AG09319 (cell line): Measurements from ENCODE around the gene S100A14.
"Not testable (repeated sequence)": the region's sequence is repeated elsewhere in the genome, so short reads cannot be mapped to it uniquely, and the experiment has no call there.

Source experiments
- DNase-seq: peaks from one replicate; pipeline ENCODE4 v3.0.0-alpha.2; 2010; ENCODE audit warnings: low read depth; ENCODE audit errors: extremely low read depth
- TF ChIP-seq, protein P1 (sequence below): IDR thresholded peaks from 2 replicates; pipeline ENCODE4 v1.5.1; 2011; ENCODE audit warnings: low read depth, mild to moderate bottlenecking, inconsistent platforms, low read length, moderate library complexity

The S100A14 gene

DNA sequence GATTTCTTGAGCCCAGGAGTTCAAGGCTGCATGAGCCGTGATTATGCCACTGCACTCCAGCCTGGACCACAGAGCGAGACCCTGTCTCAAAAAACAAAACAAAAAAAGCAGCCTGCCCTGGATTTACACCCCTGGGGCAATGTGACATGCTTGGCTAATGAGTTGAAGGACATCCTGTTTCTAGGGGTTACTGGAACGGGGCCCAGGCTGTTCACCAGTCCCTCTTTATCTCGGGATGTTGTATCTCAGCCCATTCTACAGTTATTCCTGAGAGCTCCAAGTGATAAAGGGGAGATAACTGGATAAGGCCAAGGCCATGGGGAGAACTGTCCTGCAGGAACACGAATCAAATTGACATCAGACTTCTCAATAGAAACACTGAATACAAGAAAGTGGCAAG is 28.8 kb downstream of the S100A14 start:
- TF ChIP-seq, protein P1, sequence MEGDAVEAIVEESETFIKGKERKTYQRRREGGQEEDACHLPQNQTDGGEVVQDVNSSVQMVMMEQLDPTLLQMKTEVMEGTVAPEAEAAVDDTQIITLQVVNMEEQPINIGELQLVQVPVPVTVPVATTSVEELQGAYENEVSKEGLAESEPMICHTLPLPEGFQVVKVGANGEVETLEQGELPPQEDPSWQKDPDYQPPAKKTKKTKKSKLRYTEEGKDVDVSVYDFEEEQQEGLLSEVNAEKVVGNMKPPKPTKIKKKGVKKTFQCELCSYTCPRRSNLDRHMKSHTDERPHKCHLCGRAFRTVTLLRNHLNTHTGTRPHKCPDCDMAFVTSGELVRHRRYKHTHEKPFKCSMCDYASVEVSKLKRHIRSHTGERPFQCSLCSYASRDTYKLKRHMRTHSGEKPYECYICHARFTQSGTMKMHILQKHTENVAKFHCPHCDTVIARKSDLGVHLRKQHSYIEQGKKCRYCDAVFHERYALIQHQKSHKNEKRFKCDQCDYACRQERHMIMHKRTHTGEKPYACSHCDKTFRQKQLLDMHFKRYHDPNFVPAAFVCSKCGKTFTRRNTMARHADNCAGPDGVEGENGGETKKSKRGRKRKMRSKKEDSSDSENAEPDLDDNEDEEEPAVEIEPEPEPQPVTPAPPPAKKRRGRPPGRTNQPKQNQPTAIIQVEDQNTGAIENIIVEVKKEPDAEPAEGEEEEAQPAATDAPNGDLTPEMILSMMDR, result no peak
- DNase-seq, result no peak

DNA sequence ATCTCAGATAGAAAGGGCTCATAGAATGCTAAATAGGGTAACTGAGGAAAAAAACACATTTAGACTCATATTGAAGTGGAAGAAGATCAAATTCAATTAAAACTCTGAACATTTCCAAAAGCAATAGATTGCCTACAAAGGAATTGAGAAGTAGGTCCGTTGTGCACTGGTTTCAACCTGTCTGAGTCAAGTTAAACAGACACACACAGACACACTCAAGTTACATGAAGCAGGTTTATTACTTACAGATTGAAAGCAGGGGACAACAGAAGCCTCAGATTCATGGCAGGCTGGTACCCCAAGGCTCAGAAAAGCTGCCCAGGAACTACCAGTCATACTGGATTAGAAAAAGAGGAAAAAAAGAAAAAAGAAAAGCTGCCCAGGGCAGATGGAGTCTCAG is 29.8 kb downstream of the S100A14 start:
- TF ChIP-seq, protein P1, result no peak

DNA sequence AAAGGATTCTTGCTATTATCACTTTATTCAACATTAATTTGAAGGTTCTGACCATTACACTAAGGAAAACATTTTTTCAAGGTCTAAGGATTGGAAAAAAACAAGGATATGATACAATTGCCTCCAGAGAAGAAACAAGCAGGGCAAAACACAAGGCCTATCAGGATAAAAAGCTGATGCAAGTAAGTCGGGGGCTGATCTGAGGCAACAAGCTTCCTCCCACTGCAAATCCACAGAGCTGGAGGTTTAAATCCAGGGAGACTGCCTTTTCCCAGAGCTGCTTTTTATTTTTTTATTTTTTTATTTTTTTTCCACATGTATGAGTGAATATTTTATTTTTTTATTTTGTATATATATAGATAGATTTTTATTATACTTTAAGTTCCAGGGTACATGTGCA is 31.1 kb downstream of the S100A14 start:
- TF ChIP-seq, protein P1, result no peak
- no peak for DNase-seq

More for the DNA sequence above, 29.8 kb downstream of the S100A14 start:
- no peak for DNase-seq

DNA sequence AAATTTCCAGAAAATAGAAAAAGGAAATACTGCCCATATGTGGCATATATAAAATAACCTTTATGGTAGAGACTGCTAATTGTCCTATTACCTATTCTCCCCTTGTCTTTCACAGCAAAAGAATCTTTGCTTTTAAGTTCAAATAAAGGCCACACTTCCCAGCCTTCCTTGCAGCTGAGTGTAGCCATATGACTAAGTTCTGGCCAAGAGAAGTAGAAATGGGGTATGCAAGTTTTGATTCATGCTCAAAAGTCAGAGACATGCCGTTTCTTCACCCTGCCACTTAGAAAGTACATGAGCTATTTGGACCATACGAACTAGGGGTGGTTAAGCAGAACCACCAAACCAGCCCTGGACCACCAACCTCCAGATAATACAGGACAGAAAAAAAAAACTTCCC is 32.1 kb downstream of the S100A14 start:
- no peak for DNase-seq
- TF ChIP-seq, protein P1, result no peak

- DNase-seq, result not testable (repeated sequence)
These were observed 32.6 kb downstream of the S100A14 start for GRCh38 chr1:153583514-153583913.

DNA sequence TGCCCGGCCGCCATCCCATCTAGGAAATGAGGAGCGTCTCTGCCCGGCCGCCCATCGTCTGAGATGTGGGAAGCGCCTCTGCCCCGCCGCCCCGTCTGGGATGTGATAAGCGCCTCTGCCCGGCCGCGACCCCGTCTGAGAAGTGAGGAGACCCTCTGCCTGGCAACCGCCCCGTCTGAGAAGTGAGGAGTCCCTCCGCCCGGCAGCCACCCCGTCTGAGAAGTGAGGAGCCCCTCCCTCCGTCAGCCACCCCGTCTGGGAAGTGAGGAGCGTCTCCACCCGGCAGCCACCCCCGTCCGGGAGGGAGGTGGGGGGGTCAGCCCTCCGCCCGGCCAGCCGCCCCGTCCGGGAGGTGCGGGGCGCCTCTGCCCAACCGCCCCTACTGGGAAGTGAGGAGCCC is 33.3 kb downstream of the S100A14 start:
- not testable (repeated sequence) for DNase-seq

DNA sequence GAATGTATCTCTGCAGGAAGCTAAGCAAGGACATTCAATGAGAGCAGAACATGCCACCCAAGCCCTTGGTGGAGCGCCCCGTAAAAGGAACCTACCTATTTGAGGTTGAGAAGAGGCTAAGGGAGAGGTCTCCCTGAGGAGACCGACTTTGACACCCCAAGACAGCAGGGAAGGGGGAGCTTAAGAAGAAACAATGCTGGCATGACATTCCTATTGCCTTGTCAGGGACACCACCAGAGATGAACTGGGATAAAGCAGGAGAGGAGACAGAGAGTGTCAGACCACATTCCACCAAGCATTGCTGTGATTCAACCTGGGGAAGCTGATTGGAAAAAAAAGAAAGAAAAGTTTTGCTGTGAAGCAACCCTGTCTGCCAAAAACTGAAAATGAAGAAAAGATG is 37.2 kb downstream of the S100A14 start:
- no peak for DNase-seq
- TF ChIP-seq, protein P1, result no peak

GRCh38 chr1:153578490-153578889 is 37.6 kb downstream of the S100A14 start:
- no peak for DNase-seq
- TF ChIP-seq, protein P1, result no peak

DNA sequence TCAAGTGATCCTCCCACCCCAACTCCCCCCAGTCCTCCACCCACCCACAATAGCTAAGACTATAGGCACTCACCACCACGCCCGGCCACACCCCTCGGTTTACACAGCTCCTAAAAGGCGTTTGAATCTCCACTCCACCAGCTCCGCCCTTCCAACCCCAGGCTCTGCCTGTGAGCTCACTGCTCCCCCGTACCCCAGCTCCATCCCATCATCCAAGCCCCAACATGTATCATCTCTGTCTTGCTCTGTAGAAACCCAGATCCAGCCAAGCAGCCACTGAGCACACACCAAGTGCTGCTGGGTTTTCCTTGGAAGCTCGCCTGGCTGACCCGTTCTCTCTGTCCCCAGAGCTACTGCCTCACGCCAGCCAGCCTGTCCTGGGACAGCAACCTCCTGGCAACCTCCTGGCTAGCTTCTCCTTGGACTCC is 38.5 kb downstream of the S100A14 start:
- TF ChIP-seq, protein P1, result no peak
- DNase-seq, result no peak
